Spleen (tissue), 11 donors: Measurements from ENCODE around the gene TEAD1. TPM values are rescaled to one million over a fixed set of nuclear protein-coding genes. Genes with fewer than 3 reads are reported as not detected.

Experiments used
- DNase-seq: peaks from one replicate; pipeline ENCODE4 v3.0.0-alpha.2; 2020
- H3K27ac ChIP-seq, 8 donors: fragments of 200-600 bp; sonication (generic) in 7 of 8; 1 replicate in 4 of 8; 2 replicates in 4 of 8; pipeline versions ENCODE4 v1.5.0 to v1.8.0; 2016 to 2021; ENCODE audit warnings: inconsistent platforms in 4 of 8, mild to moderate bottlenecking in 4 of 8, moderate library complexity in 1 of 8
- H3K27me3 ChIP-seq, 7 donors: fragments of 200-600 bp; sonication (generic) in 6 of 7; replicated peaks in 1 of 7; 1 replicate in 4 of 7; 2 replicates in 3 of 7; pipeline versions ENCODE4 v1.5.0 to v1.8.0; 2016 to 2021; ENCODE audit warnings: inconsistent platforms in 3 of 7, mild to moderate bottlenecking in 1 of 7
- H3K36me3 ChIP-seq, 6 donors: fragments of 200-600 bp; sonication (generic) in 5 of 6; 1 replicate in 4 of 6; 2 replicates in 2 of 6; pipeline versions ENCODE4 v1.5.0 to v1.8.0; 2016 to 2021; ENCODE audit warnings: inconsistent platforms in 2 of 6
- H3K4me1 ChIP-seq, 6 donors: fragments of 200-600 bp; sonication (generic) in 5 of 6; 1 replicate in 3 of 6; 2 replicates in 3 of 6; pipeline versions ENCODE4 v1.5.0 to v1.8.0; 2016 to 2021; ENCODE audit warnings: inconsistent platforms in 3 of 6
- H3K4me3 ChIP-seq, 8 donors: fragments of 200-600 bp; sonication (generic) in 7 of 8; 1 replicate in 4 of 8; 2 replicates in 4 of 8; pipeline versions ENCODE4 v1.5.0 to v1.8.0; 2016 to 2021; ENCODE audit warnings: inconsistent platforms in 4 of 8, mild to moderate bottlenecking in 4 of 8, moderate library complexity in 2 of 8
- H3K9me3 ChIP-seq, 8 donors: fragments of 200-600 bp; sonication (generic) in 7 of 8; 1 replicate in 4 of 8; 2 replicates in 4 of 8; pipeline versions ENCODE4 v1.5.0 to v1.8.0; 2016 to 2021; ENCODE audit warnings: inconsistent platforms in 4 of 8
- POLR2A ChIP-seq, 3 donors: fragments of 450-650 bp; IDR thresholded peaks; one replicate each; pipeline ENCODE4 v1.5.1; 2017; ENCODE audit warnings: antibody characterized with exemption in 3 of 3, mild to moderate bottlenecking in 1 of 3
- POLR2AphosphoS5 ChIP-seq, 3 donors: sonication (generic); formaldehyde crosslinking; IDR thresholded peaks; one replicate each; pipeline ENCODE4 v1.5.1; 2017; ENCODE audit warnings: antibody characterized with exemption in 3 of 3
- WGBS, 5 donors: extraction: QIAGEN DNeasy Blood & Tissue Kit in 3 of 5; methylation state at CpG; one replicate each; pipeline versions ENCODE4 v1.1.5 to v1.1.7; 2013 to 2018; 5-methylcytosine and 5-hydroxymethylcytosine counted together
- intact Hi-C: fragments of 100-400 bp; cut with DNase I; formaldehyde crosslinking; loops from one replicate; pipeline ENCODE4 v1.15.0; 2023; ENCODE audit warnings: low total_unique reads
- polyA plus RNA-seq, 3 donors: library from polyadenylated mRNA; stranded (reverse); fragments of 200-250 nt; gene quantifications; one replicate each; pipeline ENCODE4 v1.2.1, GENCODE V29; 2013
- total RNA-seq, 7 donors: library from RNA; depleted of rRNA in 3 of 7; stranded (reverse); fragments of >200 nt in 3 of 7; fragmentation: NEBNext Ultra II Directional in 4 of 7; extraction: Animal tissue kit (Norgen Biotek cat#: 25700) in 4 of 7; gene quantifications; one replicate each; pipeline versions ENCODE4 v1.1.0 to v1.2.1, GENCODE V29; 2016 to 2021
- TF ChIP-seq, protein P1 (sequence below), 11 experiments: fragments of 200-600 bp in 7 of 11; fragments of 450-650 bp in 4 of 11; sonication (generic) in 4 of 11; IDR thresholded peaks in 8 of 11; conservative IDR thresholded peaks in 3 of 11; 1 replicate in 7 of 11; 2 replicates in 4 of 11; pipeline versions ENCODE4 v1.4.0 to v1.8.0; 2016 to 2021; ENCODE audit warnings: antibody characterized with exemption in 11 of 11, inconsistent platforms in 4 of 11, mild to moderate bottlenecking in 1 of 11
- donor health status: healthy with polysubstance abuse.
- donor health status: DM: no; HTN: no; CAD: no; lungs with moderate emphysema.
- donor health status: DM: no; HTN: no; CAD: no.
- donor health status: Bipolar disorder and iron deficiency.
- donor health status: healthy.
- donor health status: DM: no; HTN: no; CAD: no.
- donor health status: DM: yes; HTN: yes; CAD: no.

Gene TEAD1
- total and polyA plus RNA-seq, 10 donors = 0.93 to 46.0 (median 18.6) TPM

DNA sequence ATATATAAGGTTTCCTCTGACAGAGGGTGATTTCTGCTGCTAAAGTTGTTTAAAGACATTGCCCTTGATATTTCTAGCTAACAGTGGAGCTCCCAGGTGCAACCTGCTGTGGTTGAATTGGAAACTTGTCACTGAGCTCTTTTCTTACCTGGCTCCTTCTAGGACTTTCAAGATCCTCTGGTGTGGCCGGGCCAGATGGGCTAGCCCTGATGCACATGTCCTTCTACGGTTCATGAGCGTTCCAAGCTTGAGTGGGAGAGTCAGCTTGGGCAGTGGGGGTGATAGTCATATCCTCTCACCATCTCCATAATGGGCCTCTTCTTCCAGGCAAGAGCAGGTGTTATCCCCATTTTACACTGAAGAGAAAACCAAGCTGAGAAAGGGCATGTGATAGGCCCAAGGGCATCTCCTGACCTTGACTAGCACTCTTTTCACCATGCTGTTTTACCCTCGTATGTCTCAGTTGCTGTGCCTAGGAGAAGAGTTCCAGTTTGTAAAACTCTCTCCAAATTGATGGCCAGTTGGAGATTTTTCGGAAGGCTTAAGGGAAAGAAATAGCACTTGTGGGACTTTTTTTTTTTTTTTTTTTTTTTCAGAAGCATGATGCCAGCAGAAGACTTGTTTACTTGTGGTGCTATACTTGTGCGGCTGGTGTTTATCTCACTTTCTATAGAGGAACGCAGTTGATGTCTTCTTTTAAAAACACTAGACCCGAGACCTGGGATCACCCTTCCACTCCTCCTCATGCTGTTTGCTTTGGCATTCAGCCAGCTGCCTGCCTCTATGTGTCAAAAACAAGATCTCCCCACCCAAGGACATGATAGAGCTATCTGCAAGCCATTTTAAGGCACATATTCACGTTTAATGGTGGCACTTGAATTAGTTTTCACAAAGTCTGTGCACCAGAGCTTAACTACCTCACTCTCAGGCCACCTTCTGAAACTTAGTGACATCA, 32.6 kb downstream of the TEAD1 start:
- intact Hi-C loops = no loop called here
- no peak overlapping the region for H3K27ac ChIP-seq
- no peaks in the 10 kb centered on the region for H3K36me3 ChIP-seq
- no peak overlapping the region for H3K4me3 ChIP-seq
- no peak for DNase-seq
- TF ChIP-seq POLR2A (IDR thresholded peaks at IDR 0.05) = no peak
- TF ChIP-seq, protein P1, sequence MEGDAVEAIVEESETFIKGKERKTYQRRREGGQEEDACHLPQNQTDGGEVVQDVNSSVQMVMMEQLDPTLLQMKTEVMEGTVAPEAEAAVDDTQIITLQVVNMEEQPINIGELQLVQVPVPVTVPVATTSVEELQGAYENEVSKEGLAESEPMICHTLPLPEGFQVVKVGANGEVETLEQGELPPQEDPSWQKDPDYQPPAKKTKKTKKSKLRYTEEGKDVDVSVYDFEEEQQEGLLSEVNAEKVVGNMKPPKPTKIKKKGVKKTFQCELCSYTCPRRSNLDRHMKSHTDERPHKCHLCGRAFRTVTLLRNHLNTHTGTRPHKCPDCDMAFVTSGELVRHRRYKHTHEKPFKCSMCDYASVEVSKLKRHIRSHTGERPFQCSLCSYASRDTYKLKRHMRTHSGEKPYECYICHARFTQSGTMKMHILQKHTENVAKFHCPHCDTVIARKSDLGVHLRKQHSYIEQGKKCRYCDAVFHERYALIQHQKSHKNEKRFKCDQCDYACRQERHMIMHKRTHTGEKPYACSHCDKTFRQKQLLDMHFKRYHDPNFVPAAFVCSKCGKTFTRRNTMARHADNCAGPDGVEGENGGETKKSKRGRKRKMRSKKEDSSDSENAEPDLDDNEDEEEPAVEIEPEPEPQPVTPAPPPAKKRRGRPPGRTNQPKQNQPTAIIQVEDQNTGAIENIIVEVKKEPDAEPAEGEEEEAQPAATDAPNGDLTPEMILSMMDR (IDR thresholded peaks at IDR 0.05 in 8 of 11, conservative IDR thresholded peaks at IDR 0.05 in 3 of 11) = no peak
- no peak for TF ChIP-seq POLR2AphosphoS5 (IDR thresholded peaks at IDR 0.05)
- peaks cover 0 to 7% (median 0%) of the 10 kb centered on the region in 6 donors for H3K4me1 ChIP-seq
- H3K27me3 ChIP-seq = peaks cover 0 to 19% (median 0%) of the 10 kb centered on the region in 7 donors
- no peaks in the 10 kb centered on the region for H3K9me3 ChIP-seq
- 64 to 77% (median 74%) methylated on average over 9 of the region's 9 CpGs for WGBS, 5 donors

DNA sequence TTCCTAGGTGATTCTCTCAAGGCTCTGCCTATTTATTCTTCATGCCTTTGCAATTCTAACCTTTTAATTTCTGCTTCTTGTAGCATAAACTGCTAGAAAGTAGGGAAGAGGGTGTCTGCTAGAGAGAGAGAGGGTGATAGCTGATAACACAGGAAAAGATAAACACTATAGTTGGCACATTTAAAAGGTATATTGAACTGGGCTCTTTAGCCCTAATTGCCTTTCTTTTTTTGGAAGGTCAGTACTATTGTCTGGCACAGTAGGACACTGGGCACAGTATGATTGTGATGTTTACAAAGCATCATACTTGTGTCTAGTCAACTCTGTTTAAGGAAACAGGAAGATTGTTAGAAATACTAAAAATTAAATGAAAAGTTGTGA, 33.3 kb downstream of the TEAD1 start:
- no peak for DNase-seq
- Histone ChIP-seq H3K4me3 (no peak overlapping the region), H3K36me3 (no peaks in the 10 kb centered on the region), H3K27ac (no peak overlapping the region), H3K4me1 (peaks cover 0 to 7% (median 0%) of the 10 kb centered on the region in 6 donors), H3K9me3 (no peaks in the 10 kb centered on the region), H3K27me3 (peaks cover 0 to 12% (median 0%) of the 10 kb centered on the region in 7 donors)
- TF ChIP-seq, protein P1 (IDR thresholded peaks at IDR 0.05 in 8 of 11, conservative IDR thresholded peaks at IDR 0.05 in 3 of 11) = no peak
- TF ChIP-seq POLR2AphosphoS5 (IDR thresholded peaks at IDR 0.05) (no peak), POLR2A (IDR thresholded peaks at IDR 0.05) (no peak)
- intact Hi-C loops = no loop called here

DNA sequence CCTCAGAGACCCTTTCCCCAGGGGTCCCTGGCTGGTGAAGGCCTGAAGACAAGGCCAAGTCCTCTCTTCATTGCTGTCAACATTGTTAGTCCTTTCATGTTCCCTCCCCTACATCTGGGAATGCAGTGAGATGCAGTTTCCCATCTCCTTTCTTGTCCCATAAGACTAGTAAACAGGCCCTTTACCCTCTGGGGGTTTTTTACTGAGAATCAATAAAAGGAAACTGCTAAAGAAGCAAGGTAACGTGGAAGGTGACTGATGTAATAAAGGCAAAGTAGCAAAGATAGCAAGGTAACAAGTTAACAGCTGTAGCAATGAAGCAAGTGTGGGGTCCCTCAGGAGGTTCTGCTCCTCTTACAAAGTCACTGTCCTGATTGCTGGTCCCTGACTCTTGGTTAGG, 37.3 kb downstream of the TEAD1 start:
- H3K36me3 ChIP-seq = no peaks in the 10 kb centered on the region
- no peaks in the 10 kb centered on the region for H3K9me3 ChIP-seq
- DNase-seq = no peak
- H3K27ac ChIP-seq = no peak overlapping the region
- WGBS, 5 donors = 76 to 87% (median 81%) methylated on average over 1 of the region's 1 CpG
- TF ChIP-seq, protein P1 (IDR thresholded peaks at IDR 0.05 in 8 of 11, conservative IDR thresholded peaks at IDR 0.05 in 3 of 11) = no peak
- no peak for TF ChIP-seq POLR2A (IDR thresholded peaks at IDR 0.05)
- no peak for TF ChIP-seq POLR2AphosphoS5 (IDR thresholded peaks at IDR 0.05)
- peaks cover 0 to 16% (median 0%) of the 10 kb centered on the region in 7 donors for H3K27me3 ChIP-seq
- H3K4me3 ChIP-seq = no peak overlapping the region
- H3K4me1 ChIP-seq = peaks cover 0 to 11% (median 0%) of the 10 kb centered on the region in 6 donors
- intact Hi-C loops = no loop called here

DNA sequence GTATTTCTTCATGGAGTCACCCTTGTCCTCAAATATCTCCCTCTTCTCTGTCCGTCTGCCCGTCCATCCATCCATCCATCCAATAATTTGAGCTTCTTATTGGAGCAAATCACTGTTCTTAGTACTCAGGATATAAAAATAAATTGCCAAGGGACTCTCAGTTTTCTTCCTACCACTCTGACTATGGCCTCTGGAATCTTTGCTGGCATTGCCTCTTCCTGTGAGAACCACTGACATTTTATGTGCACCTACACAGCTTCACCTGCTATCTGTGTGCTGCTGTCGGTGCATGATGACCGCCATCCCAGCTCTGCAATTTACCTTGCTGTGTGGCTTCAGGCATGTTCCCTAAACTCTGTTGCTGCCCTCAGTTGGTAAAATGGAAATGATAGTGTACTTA, 37.9 kb downstream of the TEAD1 start:
- Histone ChIP-seq H3K27ac (no peak overlapping the region), H3K36me3 (no peaks in the 10 kb centered on the region), H3K4me3 (no peak overlapping the region), H3K27me3 (peaks cover 0 to 20% (median 0%) of the 10 kb centered on the region in 7 donors), H3K9me3 (no peaks in the 10 kb centered on the region), H3K4me1 (peaks cover 0 to 7% (median 0%) of the 10 kb centered on the region in 6 donors)
- 84 to 97% (median 91%) methylated on average over 4 of the region's 4 CpGs for WGBS, 5 donors
- DNase-seq = no peak
- TF ChIP-seq, protein P1 (IDR thresholded peaks at IDR 0.05 in 8 of 11, conservative IDR thresholded peaks at IDR 0.05 in 3 of 11) = no peak
- TF ChIP-seq POLR2AphosphoS5 (IDR thresholded peaks at IDR 0.05) (no peak), POLR2A (IDR thresholded peaks at IDR 0.05) (no peak)
- intact Hi-C loops = no loop called here
